Hematopoietic multipotent progenitor cell treated with erythropoietin and hydrocortisone succinate and interleukin-3 and kit ligand, for 17 days (in vitro differentiated cells): ENCODE measurements around the gene KANK3.
"Not testable (repeated sequence)": the region's sequence is repeated elsewhere in the genome, so short reads cannot be mapped to it uniquely, and the experiment has no call there.

Experiments
- DNase-seq: peaks from one replicate; pipeline ENCODE4 v3.0.0-alpha.2; 2015; ENCODE audit warnings: low spot score

KANK3 gene

DNA sequence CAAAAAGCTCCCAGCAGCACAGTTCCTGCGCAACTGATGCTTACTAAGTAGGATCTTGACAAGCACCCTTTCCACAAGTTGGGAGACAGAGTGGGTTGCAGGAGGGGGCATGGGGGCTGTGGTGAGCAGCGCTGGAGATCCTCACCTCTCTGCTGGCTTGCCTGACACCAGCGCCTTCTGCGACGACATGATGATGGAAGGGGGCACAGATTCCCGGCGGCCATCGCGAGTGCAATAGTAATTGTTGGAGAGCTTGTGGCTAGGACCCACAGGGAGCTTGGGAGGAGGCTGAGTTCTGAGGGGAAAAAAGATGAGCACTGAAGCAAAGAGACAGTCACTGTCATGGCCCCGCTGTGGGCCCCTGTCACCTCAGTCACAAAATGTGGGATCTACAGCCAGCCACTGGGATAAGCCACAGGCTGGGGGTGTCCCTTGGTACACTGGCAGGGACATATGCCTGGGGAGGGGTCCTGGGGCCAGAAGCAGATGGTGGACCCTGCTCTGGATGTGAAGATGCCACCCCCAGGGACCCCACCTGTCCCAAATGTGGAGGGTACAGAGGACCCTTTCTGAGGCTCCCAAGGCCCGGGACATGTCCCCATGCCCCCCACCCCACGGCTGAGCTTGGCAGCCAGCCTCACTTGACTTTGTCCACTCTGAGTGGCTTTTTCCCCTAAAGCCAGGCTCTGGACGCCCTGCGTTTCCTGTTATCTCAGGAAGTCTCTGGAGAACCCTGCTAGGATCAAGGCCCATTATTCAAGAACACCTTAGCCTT is 26.5 kb downstream of the KANK3 start:
- DNase-seq = no peak

DNA sequence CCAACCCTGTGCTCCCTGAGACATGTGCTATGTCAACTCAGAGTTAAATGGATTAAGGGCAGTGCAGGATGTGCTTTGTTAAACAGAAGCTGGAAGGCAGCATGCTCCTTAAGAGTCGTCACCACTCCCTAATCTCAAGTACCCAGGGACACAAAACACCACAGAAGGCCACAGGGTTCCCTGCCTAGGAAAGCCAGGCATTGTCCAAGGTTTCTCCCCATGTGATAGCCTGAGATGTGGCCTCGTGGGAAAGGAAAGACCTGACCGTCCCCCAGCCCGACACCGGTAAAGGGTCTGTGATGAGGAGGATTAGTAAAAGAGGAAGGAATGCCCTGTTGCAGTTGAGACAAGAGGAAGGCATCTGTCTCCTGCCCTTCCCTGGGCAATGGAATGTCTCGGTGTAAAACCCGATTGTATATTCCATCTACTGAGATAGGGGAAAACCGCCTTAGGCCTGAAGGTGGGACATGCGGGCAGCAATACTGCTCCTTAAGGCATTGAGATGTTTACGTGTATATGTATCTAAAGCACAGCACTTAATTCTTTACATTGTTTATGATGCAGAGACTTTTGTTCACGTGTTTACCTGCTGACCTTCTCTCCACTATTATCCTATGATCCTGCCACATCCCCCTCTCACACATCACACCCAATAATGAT is 28.0 kb downstream of the KANK3 start:
- not testable (repeated sequence) for DNase-seq

DNA sequence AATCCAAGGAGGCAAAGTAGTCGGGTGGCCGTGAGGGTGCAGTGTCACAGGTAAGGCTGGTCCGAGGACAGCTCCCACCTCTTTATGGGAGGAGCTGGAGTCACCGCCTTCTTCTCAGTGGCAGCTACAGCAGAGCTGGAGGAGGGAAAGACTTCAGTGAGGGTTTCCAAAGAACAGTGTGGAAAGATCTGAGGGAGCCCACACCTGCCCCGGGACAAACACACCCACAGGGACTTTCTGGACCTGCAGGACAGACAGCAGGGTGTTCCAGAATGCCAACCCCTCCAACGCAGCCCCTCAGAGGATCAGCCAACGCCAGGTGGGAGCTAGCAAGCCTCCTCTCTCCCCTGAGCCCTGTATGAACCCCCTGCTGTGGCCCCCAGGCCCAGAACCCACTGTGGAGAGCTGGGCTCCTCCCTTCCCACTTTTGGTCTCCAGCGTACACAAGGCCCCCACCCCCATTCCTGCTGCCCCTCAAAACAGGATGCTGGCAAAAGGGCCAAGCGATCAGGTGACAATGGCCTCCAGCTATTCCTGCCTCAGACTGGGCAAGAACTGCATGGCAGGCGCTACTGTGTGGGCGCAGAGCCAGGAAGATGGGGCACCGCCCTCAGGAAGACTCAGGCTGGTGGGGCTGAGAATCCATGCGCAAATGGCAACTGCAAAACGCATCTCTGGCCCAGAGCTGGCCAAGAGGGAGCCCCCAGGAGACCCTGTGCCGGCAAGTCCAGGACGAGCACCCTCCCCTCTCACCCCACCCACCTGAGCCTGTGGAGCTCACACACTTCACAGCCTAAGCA is 31.4 kb downstream of the KANK3 start:
- DNase-seq = peak; percentile 77

DNA sequence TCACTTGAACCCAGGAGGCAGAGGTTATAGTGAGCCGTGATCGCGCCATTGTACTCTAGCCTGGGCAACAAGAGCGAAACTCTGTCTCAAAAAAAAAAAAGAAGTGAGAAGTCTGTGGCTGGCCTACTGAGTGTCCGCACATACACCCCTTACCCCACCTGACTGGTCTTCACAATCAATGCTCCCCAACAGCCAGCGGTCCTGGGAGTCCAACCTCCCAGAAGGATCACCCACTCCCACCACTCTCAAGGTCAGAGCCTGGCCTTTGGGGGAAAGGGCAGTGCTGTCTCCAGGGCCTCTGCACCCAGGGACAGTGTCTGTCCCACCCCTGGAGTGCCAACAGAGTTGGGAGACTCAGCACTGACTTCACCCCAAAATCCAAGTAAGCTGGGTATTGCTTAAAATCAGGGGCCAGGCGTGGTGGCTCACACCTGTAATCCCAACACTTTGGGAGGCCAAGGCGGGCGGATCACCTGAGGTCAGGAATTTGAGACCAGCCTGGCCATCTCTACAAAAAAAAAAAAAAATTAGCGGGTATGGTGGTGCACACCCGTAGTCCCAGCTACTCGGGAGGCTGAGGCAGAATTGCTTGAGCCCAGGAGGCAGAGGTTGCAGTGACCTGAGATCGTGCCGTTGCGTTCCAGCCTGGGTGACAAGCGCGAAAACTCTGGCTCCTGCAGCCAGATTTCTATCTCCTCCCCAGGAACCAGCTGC is 32.6 kb downstream of the KANK3 start:
- DNase-seq = no peak

DNA sequence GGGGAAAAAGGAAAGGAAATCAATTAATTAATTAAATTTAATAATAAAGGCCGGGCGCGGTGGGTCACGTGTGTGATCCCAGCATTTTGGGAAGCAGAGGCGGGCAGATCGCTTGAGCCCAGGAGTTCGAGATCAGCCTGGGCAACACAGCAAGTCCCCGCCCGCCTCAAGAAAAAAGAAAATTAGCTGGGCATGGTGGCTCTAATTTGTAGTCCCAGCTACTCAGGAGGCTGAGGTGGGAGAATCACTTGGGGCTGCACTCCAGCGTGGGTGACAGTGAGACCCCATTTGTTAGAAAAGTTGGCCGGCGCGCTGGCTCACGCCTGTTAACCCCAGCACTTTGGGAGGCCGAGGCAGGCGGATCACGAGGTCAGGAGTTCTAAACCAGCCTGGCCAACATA is 34.2 kb downstream of the KANK3 start:
- DNase-seq = no peak

DNA sequence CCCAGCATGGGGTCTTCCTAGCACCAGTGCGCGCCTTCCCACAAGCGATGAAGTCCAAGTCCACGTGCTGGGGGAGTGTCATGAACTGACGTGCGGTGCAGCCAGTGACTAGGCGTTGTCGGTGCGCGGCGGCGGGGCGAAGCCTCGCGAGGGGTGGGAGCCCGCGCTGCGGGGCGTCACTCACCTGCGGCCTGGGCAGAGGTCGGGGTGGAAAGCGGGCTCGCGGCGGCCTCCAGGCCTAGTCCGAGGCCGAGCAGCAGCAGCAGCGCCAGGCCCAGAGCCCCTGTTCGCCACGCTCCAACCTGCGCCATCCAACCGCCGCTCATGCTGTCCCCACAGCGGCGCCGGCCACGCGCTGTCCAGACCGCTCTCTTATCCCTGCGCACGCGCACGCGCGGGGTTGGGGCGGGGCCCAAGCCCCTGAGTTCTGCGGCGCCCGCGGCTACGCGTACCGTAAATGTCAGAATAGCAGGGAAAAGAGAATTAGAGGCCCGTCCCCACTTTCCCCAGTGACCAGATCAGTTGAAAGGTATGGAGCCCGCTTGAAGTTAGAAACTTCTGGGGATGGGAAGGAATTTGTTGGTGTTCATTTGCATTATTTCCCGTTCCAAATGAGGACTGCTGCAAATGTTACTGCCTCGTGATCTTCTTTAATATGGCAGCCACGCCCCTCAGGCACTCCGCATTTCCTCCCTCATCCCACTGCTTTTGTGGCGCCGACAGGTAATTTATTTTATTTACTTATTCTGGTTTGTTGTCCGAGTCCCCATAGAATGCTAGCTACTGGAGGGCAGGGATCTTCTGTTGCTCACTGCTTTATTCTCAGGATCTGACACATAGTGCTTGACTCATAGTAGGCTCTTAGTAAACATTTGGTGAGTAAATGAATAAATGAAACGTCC is 34.8 kb downstream of the KANK3 start, which contains the start of gene CD320:
TSS of gene CD320 (minus strand) at position 394 of the 902 bp plus-strand sequence. CDS start at position 326, 68 bp downstream.
- peak; percentile 91 for DNase-seq

DNA sequence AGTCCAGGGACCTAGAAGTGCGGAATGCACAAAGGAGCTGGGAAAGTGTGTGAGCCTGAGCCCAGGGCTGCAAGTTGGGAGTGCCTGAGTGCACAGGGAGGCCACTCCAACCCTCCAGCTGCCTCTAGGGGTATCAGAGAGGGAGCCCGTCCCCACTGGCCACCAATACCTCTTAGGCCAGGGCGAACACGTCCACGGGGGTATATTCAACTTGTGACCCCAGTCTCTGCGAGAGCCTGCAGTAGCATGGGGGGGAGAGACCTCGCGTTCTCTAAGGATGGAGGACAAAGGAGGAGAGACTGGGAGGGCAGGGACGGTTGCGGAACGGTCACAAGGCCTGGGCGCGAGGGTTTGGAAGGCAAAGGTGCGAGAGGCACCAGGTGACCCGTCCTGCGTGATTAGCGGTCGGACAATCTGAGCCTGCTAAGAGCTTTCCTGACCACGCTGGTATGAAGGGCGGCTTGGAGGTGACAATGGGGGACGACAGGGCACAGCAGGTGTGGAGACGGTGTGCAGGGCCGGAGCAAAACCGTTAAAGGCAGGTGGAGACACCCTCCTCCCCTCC is 35.6 kb downstream of the KANK3 start:
- no peak for DNase-seq

DNA sequence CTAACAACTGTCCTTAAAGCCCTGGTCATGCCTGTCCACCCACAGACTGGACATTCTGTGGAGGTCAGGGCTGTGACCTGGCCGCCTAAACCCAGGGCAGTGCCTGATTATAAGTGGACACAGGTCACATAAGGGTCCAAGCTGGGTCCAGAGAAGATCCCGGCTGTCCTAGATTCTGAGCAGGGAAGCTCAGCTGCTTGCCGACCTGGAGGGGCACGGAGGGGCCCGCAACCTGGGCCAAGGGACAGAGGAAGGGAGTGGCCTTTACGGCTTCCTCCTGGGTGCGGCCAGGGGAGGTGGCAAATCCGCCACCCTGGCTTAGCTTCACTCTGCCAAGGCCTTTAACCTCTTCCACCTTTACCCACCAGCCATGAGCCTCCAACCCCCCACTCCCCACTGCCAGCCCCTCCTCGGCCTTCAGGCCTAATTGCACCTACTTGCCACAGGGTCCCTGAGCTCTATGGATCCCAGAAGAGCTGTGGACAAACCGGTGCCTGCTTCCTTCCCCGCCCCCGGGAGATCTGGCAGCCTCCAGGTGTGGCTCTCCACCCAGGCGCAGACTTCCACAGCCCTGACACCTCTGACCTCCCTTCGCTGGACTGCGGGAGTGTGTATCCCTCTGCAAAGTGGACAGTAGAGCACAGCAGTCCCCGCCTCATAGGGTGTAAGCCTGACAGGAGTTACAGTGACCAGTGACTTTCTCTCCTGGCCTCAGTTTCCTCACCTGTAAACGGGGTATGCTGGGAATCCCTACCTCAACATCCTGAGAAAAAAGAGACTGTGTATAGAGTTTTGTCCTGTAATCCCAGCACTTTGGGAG is 36.6 kb downstream of the KANK3 start:
- no peak for DNase-seq

DNA sequence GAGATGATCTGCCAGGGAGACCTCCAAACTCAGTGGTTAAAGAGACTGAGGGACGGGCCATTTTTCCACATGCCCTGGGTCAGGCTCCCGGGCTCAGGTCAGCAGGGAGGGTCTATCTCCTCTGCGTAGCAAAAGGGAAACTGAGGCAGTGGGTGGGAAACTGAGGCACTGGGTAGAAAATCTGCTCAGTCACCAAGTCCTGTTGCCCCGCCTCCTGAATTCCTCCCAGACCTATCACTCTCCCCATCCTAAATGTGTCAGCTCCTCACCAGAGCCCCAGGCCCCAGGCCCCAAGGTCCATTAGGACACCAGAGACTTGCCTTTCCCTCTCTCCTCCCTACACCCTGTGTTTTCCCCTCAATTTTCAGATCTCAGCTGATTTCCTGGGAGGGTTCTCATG is 37.3 kb downstream of the KANK3 start:
- no peak for DNase-seq

DNA sequence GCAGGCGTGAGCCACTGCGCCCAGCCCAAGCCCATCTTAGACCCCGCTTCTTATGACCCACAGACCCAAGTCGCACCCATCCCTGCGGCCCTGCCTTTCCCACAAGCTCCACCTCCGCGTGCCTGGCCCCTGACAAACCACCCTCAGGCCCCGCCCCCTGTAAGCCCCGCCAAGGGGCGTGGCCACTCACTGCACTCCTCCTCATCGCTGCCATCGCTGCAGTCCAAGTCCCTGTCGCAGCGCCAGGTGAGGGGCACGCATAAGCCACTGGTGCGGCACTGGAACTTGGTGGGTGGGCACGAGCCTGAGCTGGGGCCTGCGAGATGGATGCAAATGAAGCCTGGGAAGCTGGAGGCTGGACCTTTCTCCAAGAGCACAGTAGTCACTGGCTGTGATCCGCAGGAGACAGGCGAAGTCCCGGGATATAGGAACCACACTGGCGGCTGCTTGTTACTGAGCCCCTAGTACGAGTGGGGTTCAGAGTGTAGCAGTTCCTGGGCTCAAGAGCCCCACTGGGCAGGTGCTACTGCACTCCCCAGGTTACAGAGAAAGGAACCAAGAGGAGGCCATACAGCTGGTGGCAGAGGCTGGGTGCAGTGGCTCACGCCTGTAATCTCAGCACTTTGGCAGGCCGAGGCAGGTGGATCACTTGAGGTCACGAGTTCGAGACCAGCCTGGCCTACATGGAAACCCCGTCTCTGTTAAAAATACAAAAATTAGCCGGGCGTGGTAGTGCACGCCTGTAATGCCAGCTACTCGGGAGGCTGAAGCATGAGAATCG is 38.0 kb downstream of the KANK3 start:
- DNase-seq = no peak

DNA sequence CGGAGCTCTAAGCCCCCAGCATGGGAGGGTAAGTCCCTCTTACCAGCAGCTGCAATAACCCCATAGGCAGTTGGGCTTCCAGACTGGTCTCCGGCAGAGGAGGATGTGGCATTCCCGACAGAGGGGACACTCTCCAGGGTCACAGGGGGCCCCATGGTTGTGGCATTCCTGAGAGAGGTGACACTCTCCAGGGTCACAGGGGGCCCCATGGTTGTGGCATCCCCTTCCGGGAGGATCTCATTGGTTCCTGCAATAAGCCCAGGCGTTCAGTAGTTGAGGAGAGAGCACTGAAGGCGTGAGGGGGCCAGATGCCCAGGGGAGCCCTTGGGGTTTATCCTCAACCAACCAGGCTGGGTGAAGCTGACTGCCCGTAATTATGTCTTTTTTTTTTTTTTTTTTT is 40.3 kb downstream of the KANK3 start:
- no peak for DNase-seq

DNA sequence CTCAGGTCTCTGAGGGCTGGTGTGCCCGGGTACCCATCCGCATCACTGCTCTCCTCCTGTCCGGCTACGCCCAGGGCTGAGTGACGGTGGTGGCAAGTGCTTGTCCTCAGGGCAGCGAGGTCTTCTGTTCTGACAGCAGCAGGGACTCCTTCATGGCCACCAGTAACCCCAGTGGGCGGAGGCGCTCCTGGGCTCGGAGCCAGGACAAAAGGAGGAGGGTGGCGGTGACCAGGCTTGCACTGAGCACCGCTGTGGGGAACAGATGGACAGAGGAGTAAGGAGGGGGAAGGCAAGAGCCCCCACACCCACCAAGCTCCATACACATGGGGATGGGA is 40.7 kb downstream of the KANK3 start:
- DNase-seq = peak; percentile 18

DNA sequence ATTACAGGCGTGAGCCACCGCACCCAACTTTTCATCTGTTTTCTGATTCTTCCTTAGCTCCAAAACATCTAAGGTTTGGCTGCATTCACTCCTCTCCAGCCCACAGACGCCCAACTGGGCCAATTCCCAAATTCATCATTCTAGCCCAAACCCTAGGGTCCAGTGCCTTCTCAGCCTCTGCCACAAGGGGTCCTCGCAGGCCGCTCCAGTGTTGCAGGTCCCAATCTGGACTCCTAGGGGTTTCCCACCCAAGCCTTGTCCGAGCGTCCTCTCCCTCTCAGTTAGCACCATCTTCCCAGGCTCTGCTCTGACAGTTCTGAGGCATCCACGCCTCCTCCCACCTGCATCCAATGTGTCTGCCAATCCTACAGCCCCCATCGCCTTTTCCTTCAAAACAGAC is 51.7 kb downstream of the KANK3 start:
- not testable (repeated sequence) for DNase-seq

DNA sequence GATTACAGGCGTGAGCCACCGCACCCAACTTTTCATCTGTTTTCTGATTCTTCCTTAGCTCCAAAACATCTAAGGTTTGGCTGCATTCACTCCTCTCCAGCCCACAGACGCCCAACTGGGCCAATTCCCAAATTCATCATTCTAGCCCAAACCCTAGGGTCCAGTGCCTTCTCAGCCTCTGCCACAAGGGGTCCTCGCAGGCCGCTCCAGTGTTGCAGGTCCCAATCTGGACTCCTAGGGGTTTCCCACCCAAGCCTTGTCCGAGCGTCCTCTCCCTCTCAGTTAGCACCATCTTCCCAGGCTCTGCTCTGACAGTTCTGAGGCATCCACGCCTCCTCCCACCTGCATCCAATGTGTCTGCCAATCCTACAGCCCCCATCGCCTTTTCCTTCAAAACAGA is 66.6 kb downstream of the KANK3 start:
- DNase-seq = not testable (repeated sequence)
